ENCODE data around the gene POLE2.

POLE2 gene

DNA sequence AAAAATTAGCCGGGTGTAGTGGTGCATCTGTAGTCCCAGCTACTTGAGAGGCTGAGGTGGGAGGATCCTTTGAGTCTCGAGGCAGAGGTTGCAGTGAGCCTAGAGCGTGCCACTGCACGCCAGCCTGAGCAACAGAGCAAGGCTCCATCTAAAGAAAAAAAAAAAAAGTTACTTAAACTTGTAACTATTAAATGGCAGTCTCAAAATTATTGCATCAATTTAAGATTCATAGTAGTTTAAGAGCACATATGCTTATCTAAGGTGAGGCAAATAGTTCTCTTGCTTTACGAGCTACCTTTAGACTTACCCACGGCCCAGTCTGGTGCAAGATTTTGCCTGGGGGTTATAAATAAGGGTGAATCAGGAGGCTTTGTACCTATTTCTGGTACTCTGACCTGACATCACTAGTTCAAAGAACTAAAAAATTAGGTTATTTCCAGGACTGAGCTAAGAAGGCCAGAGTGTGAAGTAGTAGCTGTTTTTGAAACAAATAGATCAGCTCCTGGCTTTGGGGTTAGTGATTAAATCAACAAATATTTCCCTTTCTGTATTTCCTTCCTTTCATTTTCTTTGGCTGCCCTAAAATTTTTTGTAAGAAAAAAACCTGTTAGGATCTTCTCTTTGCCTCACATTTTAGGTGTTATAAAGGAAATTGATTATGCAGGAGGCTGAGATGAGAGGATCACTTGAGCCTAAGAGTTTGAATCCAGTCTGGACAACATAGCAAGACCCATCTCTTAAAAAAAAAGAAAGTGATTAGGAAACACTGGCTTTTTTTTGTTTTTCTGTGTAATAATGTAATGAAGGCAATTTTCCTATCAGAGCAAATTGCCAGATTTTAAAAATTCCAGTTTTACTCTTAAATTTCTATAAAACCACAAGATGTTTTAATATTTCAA lies 63.8 kb downstream of the POLE2 start:
- H3K9me2 ChIP-seq (replicated peaks; ENCODE audit: insufficient read depth, low read length) = no peaks in the 10 kb centered on the region
- H3K4me3 ChIP-seq (ENCODE audit: insufficient read depth, low read length, poor library complexity, severe bottlenecking) = peak overlapping the region; percentile 78
- TF ChIP-seq, protein P1, sequence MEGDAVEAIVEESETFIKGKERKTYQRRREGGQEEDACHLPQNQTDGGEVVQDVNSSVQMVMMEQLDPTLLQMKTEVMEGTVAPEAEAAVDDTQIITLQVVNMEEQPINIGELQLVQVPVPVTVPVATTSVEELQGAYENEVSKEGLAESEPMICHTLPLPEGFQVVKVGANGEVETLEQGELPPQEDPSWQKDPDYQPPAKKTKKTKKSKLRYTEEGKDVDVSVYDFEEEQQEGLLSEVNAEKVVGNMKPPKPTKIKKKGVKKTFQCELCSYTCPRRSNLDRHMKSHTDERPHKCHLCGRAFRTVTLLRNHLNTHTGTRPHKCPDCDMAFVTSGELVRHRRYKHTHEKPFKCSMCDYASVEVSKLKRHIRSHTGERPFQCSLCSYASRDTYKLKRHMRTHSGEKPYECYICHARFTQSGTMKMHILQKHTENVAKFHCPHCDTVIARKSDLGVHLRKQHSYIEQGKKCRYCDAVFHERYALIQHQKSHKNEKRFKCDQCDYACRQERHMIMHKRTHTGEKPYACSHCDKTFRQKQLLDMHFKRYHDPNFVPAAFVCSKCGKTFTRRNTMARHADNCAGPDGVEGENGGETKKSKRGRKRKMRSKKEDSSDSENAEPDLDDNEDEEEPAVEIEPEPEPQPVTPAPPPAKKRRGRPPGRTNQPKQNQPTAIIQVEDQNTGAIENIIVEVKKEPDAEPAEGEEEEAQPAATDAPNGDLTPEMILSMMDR (IDR thresholded peaks at IDR 0.05; ENCODE audit: insufficient read depth, low read length, poor library complexity, severe bottlenecking) = no peak
- no peak for TF ChIP-seq EZH2phosphoT487 (conservative IDR thresholded peaks at IDR 0.05; ENCODE audit: low read length)
- peak overlapping the region; percentile 90 for H3K9ac ChIP-seq (ENCODE audit: low read length)
- peak overlapping the region; percentile 83 for H3K4me2 ChIP-seq (ENCODE audit: low read depth, low read length, poor library complexity, severe bottlenecking)
- peaks cover 35% of the 10 kb centered on the region for H4K20me1 ChIP-seq (ENCODE audit: low read depth, low read length)
- peaks cover 86% of the 10 kb centered on the region for H3K79me2 ChIP-seq (ENCODE audit: insufficient read depth, low read length)
- no peak overlapping the region for H2AFZ ChIP-seq (ENCODE audit: low read depth, low read length, severe bottlenecking)
- no peaks in the 10 kb centered on the region for H3K27me3 ChIP-seq (ENCODE audit: low read length)
- H3K36me3 ChIP-seq (ENCODE audit: low read length) = peaks cover 14% of the 10 kb centered on the region
- peaks cover 48% of the 10 kb centered on the region for H3F3A ChIP-seq (ENCODE audit: insufficient read depth)
- H3K9me3 ChIP-seq (ENCODE audit: insufficient read depth, low read length) = no peaks in the 10 kb centered on the region
- peak overlapping the region; percentile 28 for H3K27ac ChIP-seq (ENCODE audit: low read depth, low read length)

DNA sequence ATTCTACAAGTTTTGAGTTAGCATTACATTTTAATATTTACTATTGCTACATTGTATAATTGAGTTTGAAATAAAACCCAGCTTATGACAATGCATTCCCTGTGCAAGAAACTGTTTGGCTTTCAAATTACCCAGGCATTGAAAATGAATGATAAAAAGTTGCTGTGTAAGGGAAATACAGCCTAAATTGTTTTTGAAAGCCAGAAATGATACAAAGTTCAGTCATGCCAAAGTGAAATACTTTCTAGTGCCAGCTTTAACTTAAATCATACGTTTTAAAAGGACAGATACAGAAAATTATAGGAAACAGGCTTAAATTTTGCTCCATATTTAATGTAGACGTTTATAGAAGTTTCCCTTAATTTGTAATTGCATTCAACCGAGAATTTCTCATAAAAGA lies 64.6 kb downstream of the POLE2 start:
- H3K9me3 ChIP-seq (ENCODE audit: insufficient read depth, low read length) = no peaks in the 10 kb centered on the region
- no peak overlapping the region for H2AFZ ChIP-seq (ENCODE audit: low read depth, low read length, severe bottlenecking)
- H3K27me3 ChIP-seq (ENCODE audit: low read length) = no peaks in the 10 kb centered on the region
- peaks cover 16% of the 10 kb centered on the region for H3K36me3 ChIP-seq (ENCODE audit: low read length)
- no peaks in the 10 kb centered on the region for H3K9me2 ChIP-seq (replicated peaks; ENCODE audit: insufficient read depth, low read length)
- peaks cover 35% of the 10 kb centered on the region for H4K20me1 ChIP-seq (ENCODE audit: low read depth, low read length)
- peaks cover 92% of the 10 kb centered on the region for H3K79me2 ChIP-seq (ENCODE audit: insufficient read depth, low read length)
- peak overlapping the region; percentile 28 for H3K27ac ChIP-seq (ENCODE audit: low read depth, low read length)
- TF ChIP-seq, protein P1 (IDR thresholded peaks at IDR 0.05; ENCODE audit: insufficient read depth, low read length, poor library complexity, severe bottlenecking) = no peak
- TF ChIP-seq EZH2phosphoT487 (conservative IDR thresholded peaks at IDR 0.05; ENCODE audit: low read length) = no peak
- peak overlapping the region; percentile 90 for H3K9ac ChIP-seq (ENCODE audit: low read length)
- peak overlapping the region; percentile 83 for H3K4me2 ChIP-seq (ENCODE audit: low read depth, low read length, poor library complexity, severe bottlenecking)
- H3F3A ChIP-seq (ENCODE audit: insufficient read depth) = peaks cover 41% of the 10 kb centered on the region
- peak overlapping the region; percentile 78 for H3K4me3 ChIP-seq (ENCODE audit: insufficient read depth, low read length, poor library complexity, severe bottlenecking)

DNA sequence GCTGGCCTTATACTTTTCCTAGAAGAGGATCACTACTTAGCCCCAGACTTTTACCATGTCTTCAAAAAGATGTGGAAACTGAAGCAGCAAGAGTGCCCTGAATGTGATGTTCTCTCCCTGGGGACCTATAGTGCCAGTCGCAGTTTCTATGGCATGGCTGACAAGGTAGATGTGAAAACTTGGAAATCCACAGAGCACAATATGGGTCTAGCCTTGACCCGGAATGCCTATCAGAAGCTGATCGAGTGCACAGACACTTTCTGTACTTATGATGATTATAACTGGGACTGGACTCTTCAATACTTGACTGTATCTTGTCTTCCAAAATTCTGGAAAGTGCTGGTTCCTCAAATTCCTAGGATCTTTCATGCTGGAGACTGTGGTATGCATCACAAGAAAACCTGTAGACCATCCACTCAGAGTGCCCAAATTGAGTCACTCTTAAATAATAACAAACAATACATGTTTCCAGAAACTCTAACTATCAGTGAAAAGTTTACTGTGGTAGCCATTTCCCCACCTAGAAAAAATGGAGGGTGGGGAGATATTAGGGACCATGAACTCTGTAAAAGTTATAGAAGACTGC lies 65.9 kb downstream of the POLE2 start:
- H3K36me3 ChIP-seq (ENCODE audit: low read length) = peaks cover 25% of the 10 kb centered on the region

More for the DNA sequence above, 65.9 kb downstream of the POLE2 start:
- Histone ChIP-seq H3K27ac (ENCODE audit: low read depth, low read length) (peak overlapping the region; percentile 28; the same call in 1 of the 2 replicates), H3K27me3 (ENCODE audit: low read length) (no peaks in the 10 kb centered on the region), H2AFZ (ENCODE audit: low read depth, low read length, severe bottlenecking) (no peak overlapping the region), H3K9ac (ENCODE audit: low read length) (peak overlapping the region; percentile 90), H3K9me3 (ENCODE audit: insufficient read depth, low read length) (no peaks in the 10 kb centered on the region), H3K9me2 (replicated peaks; ENCODE audit: insufficient read depth, low read length) (no peaks in the 10 kb centered on the region), H3F3A (ENCODE audit: insufficient read depth) (peaks cover 45% of the 10 kb centered on the region), H3K4me3 (ENCODE audit: insufficient read depth, low read length, poor library complexity, severe bottlenecking) (peak overlapping the region; percentile 78), H4K20me1 (ENCODE audit: low read depth, low read length) (peaks cover 27% of the 10 kb centered on the region), H3K4me2 (ENCODE audit: low read depth, low read length, poor library complexity, severe bottlenecking) (peak overlapping the region; percentile 83), H3K79me2 (ENCODE audit: insufficient read depth, low read length) (peaks cover 96% of the 10 kb centered on the region)
- TF ChIP-seq, protein P1 (IDR thresholded peaks at IDR 0.05; ENCODE audit: insufficient read depth, low read length, poor library complexity, severe bottlenecking) = no peak
- TF ChIP-seq EZH2phosphoT487 (conservative IDR thresholded peaks at IDR 0.05; ENCODE audit: low read length) = no peak

Data from SU-DHL-6 (cell line).